ENCODE data around the gene SAMD4B.

The SAMD4B gene

GRCh38 chr19:39390751-39391437, 48.7 kb downstream of the SAMD4B start, which contains the start of the genes MED29 and PAF1:
Gene MED29 (plus strand): TSS chr19:39391378. CDS start chr19:39391423, 45 bp downstream.
Gene PAF1 (minus strand): TSS chr19:39391106. CDS start chr19:39390864, 242 bp downstream.
- DNase-seq (ENCODE audit: low read depth): peak; percentile 100
- H3K4me3 ChIP-seq (ENCODE audit: low read length): peak within 1 kb of the TSS; percentile 90
- TF ChIP-seq CTCF (IDR thresholded peaks at IDR 0.05; ENCODE audit: insufficient read depth, low read depth, low read length, missing control alignments): no peak

GRCh38 chr19:39397360-39398296, 55.4 kb downstream of the SAMD4B start:
- H3K4me3 ChIP-seq (ENCODE audit: low read length): peak overlapping the region; percentile 1
- TF ChIP-seq CTCF (IDR thresholded peaks at IDR 0.05; ENCODE audit: insufficient read depth, low read depth, low read length, missing control alignments): peak; percentile 92
- DNase-seq (ENCODE audit: low read depth): peak; percentile 90

- peak; percentile 95 for DNase-seq (ENCODE audit: low read depth)
- TF ChIP-seq CTCF (IDR thresholded peaks at IDR 0.05; ENCODE audit: insufficient read depth, low read depth, low read length, missing control alignments): no peak
- H3K4me3 ChIP-seq (ENCODE audit: low read length): no peak overlapping the region
Observed at GRCh38 chr19:39398297-39398864, 56.2 kb downstream of the SAMD4B start.

- H3K4me3 ChIP-seq (ENCODE audit: low read length): no peak overlapping the region
- no peak for TF ChIP-seq CTCF (IDR thresholded peaks at IDR 0.05; ENCODE audit: insufficient read depth, low read depth, low read length, missing control alignments)
- DNase-seq (ENCODE audit: low read depth): no peak
Observed at GRCh38 chr19:39399668-39400050, 57.4 kb downstream of the SAMD4B start.

- TF ChIP-seq CTCF (IDR thresholded peaks at IDR 0.05; ENCODE audit: insufficient read depth, low read depth, low read length, missing control alignments): no peak
- no peak for DNase-seq (ENCODE audit: low read depth)
- no peak overlapping the region for H3K4me3 ChIP-seq (ENCODE audit: low read length)
Observed at GRCh38 chr19:39400061-39400460, 57.8 kb downstream of the SAMD4B start.

- H3K4me3 ChIP-seq (ENCODE audit: low read length): no peak overlapping the region
- no peak for TF ChIP-seq CTCF (IDR thresholded peaks at IDR 0.05; ENCODE audit: insufficient read depth, low read depth, low read length, missing control alignments)
- no peak for DNase-seq (ENCODE audit: low read depth)
Observed at GRCh38 chr19:39401070-39401548, 58.9 kb downstream of the SAMD4B start.

Measured in epithelial cell of esophagus (primary cell).